IgD-negative memory B cell (primary cell): ENCODE measurements around the gene DAAM1. TPM values are rescaled to one million over a fixed set of nuclear protein-coding genes. Genes with fewer than 3 reads are reported as not detected.
A peak's percentile ranks its signal among the peaks of the same experiment; 100 is the strongest.

Experiments
- H3K27ac Mint-ChIP-seq, 3 donors: one replicate each; pipeline ENCODE4 v1.8.0; 2020 to 2022; ENCODE audit warnings: mild to moderate bottlenecking in 3 of 3, mixed read lengths in 3 of 3, moderate library complexity in 1 of 3
- H3K27me3 Mint-ChIP-seq: one replicate; pipeline ENCODE4 v1.8.0; 2021; ENCODE audit warnings: mixed read lengths
- H3K36me3 Mint-ChIP-seq: one replicate; pipeline ENCODE4 v1.8.0; 2020; ENCODE audit warnings: mild to moderate bottlenecking, mixed read lengths
- H3K4me1 Mint-ChIP-seq, 3 donors: one replicate each; pipeline ENCODE4 v1.8.0; 2020 to 2022; ENCODE audit warnings: mixed read lengths in 3 of 3, mild to moderate bottlenecking in 1 of 3
- H3K4me3 Mint-ChIP-seq, 4 donors: one replicate each; pipeline ENCODE4 v1.8.0; 2020 to 2022; ENCODE audit warnings: mild to moderate bottlenecking in 4 of 4, mixed read lengths in 4 of 4, moderate library complexity in 3 of 4
- H3K9me3 Mint-ChIP-seq, 3 donors: one replicate each; pipeline ENCODE4 v1.8.0; 2020 to 2021; ENCODE audit warnings: mixed read lengths in 3 of 3, mild to moderate bottlenecking in 1 of 3
- polyA plus RNA-seq: library from polyadenylated mRNA; unstranded; fragments of 300-500 nt; fragmentation: Illumina TruSeq; gene quantifications from one replicate; pipeline ENCODE4 v1.2.3, GENCODE V29; 2021

Gene DAAM1
- polyA plus RNA-seq, 1 donor from 2014 or later = 42.2 TPM

DNA sequence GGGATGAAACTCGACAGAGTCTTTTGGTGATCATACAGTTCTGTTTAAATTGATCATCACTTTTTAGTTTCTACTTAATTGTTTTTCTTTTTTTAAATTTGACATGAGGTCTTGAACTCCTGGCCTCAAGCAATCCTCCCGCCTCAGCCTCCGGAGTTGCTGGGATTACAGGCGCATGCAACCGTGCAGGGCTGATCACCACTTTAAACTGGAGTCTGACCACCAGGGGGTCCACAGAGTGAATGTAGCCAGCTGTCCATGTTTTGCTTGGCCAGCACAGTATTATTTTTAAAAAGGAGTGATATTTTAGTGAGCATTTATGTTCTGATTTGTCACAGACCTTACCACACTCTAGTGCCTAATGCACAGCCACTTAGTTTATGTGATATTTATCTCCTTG lies 10.7 kb downstream of the DAAM1 start:
- H3K9me3 Mint-ChIP-seq = no peaks in the 10 kb centered on the region
- peaks cover 7% of the 10 kb centered on the region for H3K36me3 Mint-ChIP-seq

DNA sequence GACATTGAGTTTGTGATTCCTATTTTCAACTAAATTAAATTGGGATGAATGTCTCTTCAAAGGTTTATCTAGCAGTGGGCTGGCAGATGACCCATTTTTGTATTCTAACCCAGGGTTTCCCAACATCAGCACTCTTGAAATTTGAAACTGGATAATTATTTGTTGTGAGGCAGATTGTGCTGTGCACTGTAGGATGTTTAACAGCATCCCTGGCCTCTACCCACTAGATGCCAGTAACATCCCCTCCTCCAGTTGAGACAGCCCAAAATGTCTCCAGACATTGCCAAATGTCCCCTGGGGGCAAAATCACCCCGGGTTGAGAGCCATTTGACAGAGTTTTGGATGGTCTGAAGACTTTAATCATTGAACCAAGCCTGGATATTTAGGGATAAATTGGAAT lies 11.1 kb downstream of the DAAM1 start:
- Mint-ChIP-seq H3K36me3 (peaks cover 7% of the 10 kb centered on the region), H3K9me3 (no peaks in the 10 kb centered on the region)

More for the DNA sequence above, 10.7 kb downstream of the DAAM1 start:
- H3K4me1 Mint-ChIP-seq = peaks cover 10 to 24% (median 17%) of the 10 kb centered on the region in 3 donors
- no peak overlapping the region for H3K27ac Mint-ChIP-seq
- no peak overlapping the region for H3K4me3 Mint-ChIP-seq
- no peaks in the 10 kb centered on the region for H3K27me3 Mint-ChIP-seq

DNA sequence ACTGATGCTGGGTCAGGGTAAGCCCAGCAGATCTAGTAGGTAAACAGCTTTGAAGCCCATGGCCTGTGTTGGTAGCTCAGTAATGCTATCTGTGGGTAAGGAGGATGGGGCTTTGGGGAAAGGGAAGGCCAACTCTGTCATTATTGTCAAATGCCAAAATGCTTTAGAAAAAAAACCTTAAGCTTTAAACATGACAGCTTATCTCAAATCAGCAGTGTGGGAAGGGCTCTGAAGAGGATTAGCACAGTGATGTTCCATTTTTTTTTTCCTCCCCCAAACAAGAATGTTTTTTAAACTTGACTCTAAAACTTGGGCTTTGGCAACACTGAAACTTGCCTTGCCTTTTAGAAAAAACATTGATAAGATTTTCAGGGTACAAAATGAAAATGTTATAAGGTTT lies 11.7 kb downstream of the DAAM1 start:
- H3K27ac Mint-ChIP-seq = peak overlapping the region in 1 of 3 donors; percentile 53
- no peak overlapping the region for H3K4me3 Mint-ChIP-seq
- peaks cover 16 to 21% (median 21%) of the 10 kb centered on the region in 3 donors for H3K4me1 Mint-ChIP-seq
- H3K36me3 Mint-ChIP-seq = peaks cover 7% of the 10 kb centered on the region
- H3K9me3 Mint-ChIP-seq = no peaks in the 10 kb centered on the region
- no peaks in the 10 kb centered on the region for H3K27me3 Mint-ChIP-seq

More for the DNA sequence above, 11.1 kb downstream of the DAAM1 start:
- Mint-ChIP-seq H3K4me3 (no peak overlapping the region), H3K27ac (peak overlapping the region in 1 of 3 donors; percentile 53), H3K4me1 (peaks cover 10 to 20% (median 20%) of the 10 kb centered on the region in 3 donors), H3K27me3 (no peaks in the 10 kb centered on the region)

DNA sequence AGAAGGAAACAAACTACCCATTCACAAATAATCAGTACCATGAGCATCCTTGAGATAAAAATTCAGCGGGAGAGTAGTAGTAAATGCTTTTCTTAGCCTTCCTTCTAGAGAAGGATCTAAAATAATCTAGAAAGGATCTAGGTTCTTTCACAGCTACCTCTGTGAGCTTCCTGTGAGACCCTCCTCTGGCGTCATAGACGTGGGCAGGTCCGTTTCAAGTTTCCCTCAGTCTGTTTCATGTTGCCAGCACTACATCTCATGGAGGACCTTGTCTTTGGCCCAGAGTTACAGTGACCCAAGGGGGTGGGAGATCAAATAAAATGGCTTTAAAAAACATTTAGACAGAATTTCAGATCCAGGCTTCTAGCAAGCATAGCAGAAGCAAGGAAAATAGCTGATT lies 13.6 kb downstream of the DAAM1 start:
- Mint-ChIP-seq H3K27me3 (no peaks in the 10 kb centered on the region), H3K4me3 (peak overlapping the region in 1 of 4 donors; percentile 24), H3K4me1 (peaks cover 19 to 21% (median 20%) of the 10 kb centered on the region in 3 donors)

DNA sequence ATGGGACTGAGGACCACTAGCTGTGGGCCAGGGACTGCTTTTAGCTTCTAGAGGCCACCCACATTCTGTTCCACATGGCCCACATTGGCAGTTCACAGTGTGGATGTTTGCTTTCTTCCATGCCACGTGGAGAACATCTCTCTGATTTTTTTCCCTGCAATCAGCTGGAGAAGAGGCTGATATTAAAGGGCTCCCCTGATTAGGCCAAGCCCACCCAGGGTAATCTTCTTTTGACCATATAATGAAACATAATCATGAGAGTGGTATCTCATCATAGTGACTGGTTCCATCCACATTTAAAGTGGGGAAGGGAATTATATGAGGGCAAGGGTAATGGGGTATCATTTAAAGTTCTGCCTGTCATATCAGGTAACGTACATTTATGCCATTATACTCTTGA lies 15.8 kb downstream of the DAAM1 start:
- H3K9me3 Mint-ChIP-seq = no peaks in the 10 kb centered on the region
- no peak overlapping the region for H3K4me3 Mint-ChIP-seq
- H3K27me3 Mint-ChIP-seq = no peaks in the 10 kb centered on the region
- peaks cover 20 to 32% (median 29%) of the 10 kb centered on the region in 3 donors for H3K4me1 Mint-ChIP-seq
- H3K27ac Mint-ChIP-seq = no peak overlapping the region
- peaks cover 9% of the 10 kb centered on the region for H3K36me3 Mint-ChIP-seq

More for the DNA sequence above, 13.6 kb downstream of the DAAM1 start:
- no peaks in the 10 kb centered on the region for H3K9me3 Mint-ChIP-seq
- H3K36me3 Mint-ChIP-seq = peaks cover 9% of the 10 kb centered on the region
- no peak overlapping the region for H3K27ac Mint-ChIP-seq

DNA sequence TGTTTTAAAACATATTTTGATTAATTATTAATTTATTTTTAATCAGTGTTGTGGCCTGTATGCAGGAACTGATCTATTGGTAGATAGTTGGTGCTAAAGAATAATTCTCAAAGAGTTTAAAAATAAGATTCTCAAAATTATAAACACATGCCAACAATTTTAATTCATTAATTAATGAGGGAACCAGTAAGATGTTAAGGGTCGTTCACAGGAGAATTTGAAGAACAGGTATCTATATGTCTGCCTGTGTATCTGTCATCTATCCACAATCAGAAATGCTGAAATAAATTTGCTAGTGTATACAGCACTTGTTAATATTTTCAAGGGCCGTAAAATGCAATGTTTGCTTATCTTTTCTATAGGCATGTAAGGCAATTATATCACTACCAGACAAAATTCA lies 18.4 kb downstream of the DAAM1 start:
- Mint-ChIP-seq H3K4me3 (no peak overlapping the region), H3K36me3 (peaks cover 3% of the 10 kb centered on the region), H3K27me3 (no peaks in the 10 kb centered on the region), H3K27ac (no peak overlapping the region), H3K9me3 (no peaks in the 10 kb centered on the region), H3K4me1 (peaks cover 26 to 40% (median 39%) of the 10 kb centered on the region in 3 donors)

DNA sequence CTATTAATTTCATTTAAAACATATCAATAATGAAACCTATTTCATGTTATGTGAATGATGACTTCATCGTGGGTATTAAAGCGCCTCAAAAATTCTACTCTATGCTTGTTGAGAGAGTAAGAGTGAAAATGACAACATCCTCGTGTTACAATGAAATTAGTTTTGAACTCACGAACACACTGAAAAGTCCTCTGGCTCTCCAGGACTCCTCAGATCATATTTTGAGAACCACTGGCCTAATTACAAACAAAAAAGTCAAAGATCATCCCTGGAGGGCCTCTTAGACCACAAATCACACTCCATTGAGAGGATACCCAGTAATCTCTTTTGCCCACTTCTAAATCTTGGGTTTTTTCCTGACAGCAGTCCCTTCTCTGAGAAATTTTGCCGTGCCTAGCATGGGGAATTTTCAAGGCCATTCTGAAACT lies 19.1 kb downstream of the DAAM1 start:
- Mint-ChIP-seq H3K4me3 (no peak overlapping the region), H3K27me3 (no peaks in the 10 kb centered on the region), H3K4me1 (peaks cover 25 to 38% (median 35%) of the 10 kb centered on the region in 3 donors), H3K9me3 (no peaks in the 10 kb centered on the region), H3K27ac (no peak overlapping the region), H3K36me3 (peaks cover 3% of the 10 kb centered on the region)

DNA sequence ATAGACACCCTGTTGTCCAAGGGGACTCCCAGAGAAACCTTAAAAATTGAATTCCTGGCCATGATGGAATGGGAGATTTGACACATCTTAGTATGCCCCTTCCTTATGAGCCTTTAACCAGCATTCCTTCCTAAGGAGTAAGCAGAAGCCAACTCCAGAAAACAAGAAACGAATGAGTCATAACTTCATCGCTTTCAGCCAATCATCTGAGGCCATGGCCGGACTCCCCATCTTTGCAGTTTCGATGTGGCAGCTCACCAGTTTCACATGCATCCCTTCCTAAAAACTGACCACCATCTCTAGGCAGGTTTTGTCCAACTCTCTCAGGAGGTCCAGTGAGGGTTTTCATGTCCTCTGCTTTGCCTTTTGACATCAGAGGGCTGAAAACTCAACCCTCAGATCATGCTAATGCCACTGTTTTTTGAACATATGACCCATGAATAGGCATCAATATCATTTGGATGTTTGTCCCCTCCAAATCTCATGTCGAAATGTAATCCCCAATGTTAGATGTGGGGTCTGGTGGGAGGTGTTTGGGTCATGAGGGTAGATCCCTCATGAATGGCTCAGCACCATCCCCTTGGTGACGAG lies 19.9 kb downstream of the DAAM1 start:
- Mint-ChIP-seq H3K27me3 (no peaks in the 10 kb centered on the region), H3K36me3 (peaks cover 3% of the 10 kb centered on the region), H3K9me3 (no peaks in the 10 kb centered on the region), H3K27ac (no peak overlapping the region), H3K4me3 (peak overlapping the region in 1 of 4 donors; percentile 65), H3K4me1 (peaks cover 27 to 38% (median 37%) of the 10 kb centered on the region in 3 donors)

DNA sequence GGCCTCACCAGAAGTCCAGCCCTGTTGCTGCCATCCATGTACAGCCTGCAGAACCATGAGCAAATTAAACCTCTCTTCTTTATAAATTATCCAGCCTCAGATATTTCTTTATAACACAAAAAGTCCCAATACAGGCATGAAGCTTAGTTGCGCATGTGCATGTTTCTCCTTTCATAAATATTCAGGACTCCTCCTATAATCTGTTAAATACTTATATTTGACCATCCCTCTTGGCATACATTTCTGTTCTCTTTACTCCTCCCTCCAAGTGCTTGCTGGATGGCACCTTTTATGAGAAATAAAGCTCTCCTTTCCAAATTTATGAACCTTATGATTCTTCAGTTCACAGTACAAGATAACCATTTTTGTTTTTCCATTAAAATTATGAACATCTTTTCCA lies 20.5 kb downstream of the DAAM1 start:
- H3K27me3 Mint-ChIP-seq = no peaks in the 10 kb centered on the region
- no peak overlapping the region for H3K4me3 Mint-ChIP-seq
- H3K4me1 Mint-ChIP-seq = peaks cover 26 to 42% (median 39%) of the 10 kb centered on the region in 3 donors
- peaks cover 3% of the 10 kb centered on the region for H3K36me3 Mint-ChIP-seq
- no peaks in the 10 kb centered on the region for H3K9me3 Mint-ChIP-seq
- no peak overlapping the region for H3K27ac Mint-ChIP-seq

DNA sequence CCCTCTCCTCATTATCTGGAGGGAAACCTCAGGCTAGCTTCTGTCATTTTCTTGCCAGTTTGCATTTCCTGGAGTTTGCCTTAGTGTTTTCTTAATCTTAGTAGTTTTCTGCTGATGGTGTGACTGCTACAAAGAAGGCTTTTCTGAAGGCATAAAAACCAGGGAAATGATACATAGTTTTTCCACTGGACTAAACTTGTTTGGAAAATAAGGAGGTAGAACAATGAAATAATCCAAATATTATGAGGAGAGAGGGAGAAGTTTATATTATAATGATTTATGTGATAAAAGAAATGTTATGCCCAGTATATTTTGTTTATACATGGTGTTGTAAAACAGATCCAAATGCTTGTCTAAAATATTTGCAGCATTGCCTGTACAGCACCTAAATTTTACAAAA lies 22.2 kb downstream of the DAAM1 start:
- Mint-ChIP-seq H3K4me3 (no peak overlapping the region), H3K9me3 (no peaks in the 10 kb centered on the region), H3K27ac (no peak overlapping the region), H3K27me3 (no peaks in the 10 kb centered on the region), H3K4me1 (peaks cover 39 to 50% (median 50%) of the 10 kb centered on the region in 3 donors), H3K36me3 (peaks cover 6% of the 10 kb centered on the region)

DNA sequence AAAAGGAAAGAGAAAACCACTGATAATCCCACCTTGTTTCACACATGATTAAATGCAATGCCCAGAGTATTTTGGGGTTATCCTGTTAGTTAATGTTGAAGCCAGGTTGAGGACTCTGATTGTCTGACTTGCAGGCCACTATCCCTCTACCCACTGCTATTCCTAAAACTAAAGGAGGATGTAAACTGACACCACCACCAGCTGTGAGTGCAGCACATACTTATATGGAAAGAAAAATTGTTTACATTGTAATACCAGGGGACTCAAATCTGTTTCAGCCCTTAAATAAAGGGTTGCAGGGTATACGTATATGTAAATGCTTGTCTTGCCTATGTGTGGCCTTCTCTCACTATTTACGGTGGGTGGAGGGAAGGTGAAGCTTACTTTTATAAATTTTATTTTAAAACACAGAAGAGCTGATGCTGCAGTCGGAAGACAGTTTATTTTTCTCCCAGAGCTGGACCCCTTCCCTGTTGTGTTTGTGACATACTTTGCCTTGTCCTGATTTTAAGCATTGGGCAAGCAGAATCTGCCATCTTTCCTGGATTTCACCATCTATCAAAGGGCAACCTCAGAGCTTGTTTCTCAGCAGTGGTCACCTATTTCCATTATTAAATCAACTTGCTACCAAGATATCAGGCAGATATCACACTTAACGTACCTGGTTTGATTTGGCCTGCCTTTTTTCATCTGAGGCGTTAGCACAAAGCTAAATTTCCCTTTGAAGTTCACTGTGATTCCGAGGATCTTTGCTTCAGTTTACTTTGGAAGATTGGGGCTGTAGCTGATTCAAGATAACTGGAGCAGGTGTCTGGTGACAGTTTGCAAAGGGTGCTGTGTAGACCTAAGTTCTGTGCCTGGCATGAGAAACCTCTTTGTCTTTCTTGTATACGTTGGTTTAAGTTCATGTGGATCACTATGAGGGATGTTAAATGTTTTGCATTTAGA lies 25.2 kb downstream of the DAAM1 start:
- peak overlapping the region in 1 of 3 donors; percentile 43 for H3K27ac Mint-ChIP-seq

DNA sequence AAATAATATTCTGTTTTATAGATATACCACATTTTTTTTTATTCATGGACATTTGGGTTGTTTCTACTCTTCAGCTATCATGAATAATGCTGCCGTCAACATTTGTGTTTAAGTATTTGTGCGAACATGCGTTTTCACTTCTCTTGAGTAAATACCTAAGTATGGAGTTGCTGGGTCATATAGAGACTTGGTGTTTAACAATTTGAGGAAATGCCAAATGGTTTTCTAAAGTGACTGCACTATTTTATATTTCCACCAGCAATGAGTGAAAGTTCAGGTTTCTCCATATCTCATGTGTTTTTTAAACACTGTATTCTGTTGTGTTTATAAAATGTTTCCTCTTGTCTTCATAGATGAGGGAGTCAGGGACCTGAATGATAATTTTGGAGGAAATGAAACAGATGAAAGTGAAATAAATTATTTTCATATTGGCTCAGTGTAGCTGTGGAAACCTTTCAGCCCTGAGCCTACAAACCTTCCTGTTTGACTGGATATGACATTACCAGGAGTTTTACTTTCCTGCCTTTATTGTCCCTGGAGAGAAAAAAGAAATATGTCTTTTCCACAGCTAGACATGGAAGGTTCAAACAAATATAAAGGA lies 26.3 kb downstream of the DAAM1 start:
- Mint-ChIP-seq H3K27me3 (no peaks in the 10 kb centered on the region), H3K36me3 (peaks cover 5% of the 10 kb centered on the region), H3K4me1 (peaks cover 39 to 64% (median 55%) of the 10 kb centered on the region in 3 donors), H3K27ac (peak overlapping the region in 1 of 3 donors; percentile 43), H3K4me3 (no peak overlapping the region), H3K9me3 (no peaks in the 10 kb centered on the region)

More for the DNA sequence above, 25.2 kb downstream of the DAAM1 start:
- no peaks in the 10 kb centered on the region for H3K9me3 Mint-ChIP-seq
- H3K4me3 Mint-ChIP-seq = peak overlapping the region in 2 of 4 donors; percentile 23 to 67
- peaks cover 39 to 53% (median 48%) of the 10 kb centered on the region in 3 donors for H3K4me1 Mint-ChIP-seq
- no peaks in the 10 kb centered on the region for H3K27me3 Mint-ChIP-seq
- H3K36me3 Mint-ChIP-seq = peaks cover 5% of the 10 kb centered on the region

DNA sequence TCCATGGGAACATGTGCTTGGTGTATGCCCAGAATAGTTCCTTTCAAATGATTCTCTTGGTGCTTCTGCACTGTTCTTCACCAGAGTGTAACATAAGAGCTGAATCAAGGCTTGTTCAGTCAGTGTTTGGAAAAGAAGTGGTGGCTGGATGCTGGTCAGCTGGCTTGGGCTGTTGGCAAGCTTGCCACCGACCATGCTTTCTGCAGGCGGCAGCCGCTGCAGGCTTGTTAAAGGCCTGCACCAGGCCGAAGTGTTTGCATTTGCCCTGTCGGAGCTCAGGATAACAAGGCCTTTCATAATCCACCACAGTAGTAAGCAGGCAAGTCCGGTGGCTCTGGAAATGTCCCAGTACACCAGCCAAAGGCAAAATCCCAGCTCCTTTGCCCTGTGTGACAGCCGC lies 26.9 kb downstream of the DAAM1 start:
- peaks cover 5% of the 10 kb centered on the region for H3K36me3 Mint-ChIP-seq
- H3K9me3 Mint-ChIP-seq = no peaks in the 10 kb centered on the region
- H3K4me3 Mint-ChIP-seq = peak overlapping the region in 1 of 4 donors; percentile 39
- no peaks in the 10 kb centered on the region for H3K27me3 Mint-ChIP-seq
- H3K4me1 Mint-ChIP-seq = peaks cover 37 to 68% (median 57%) of the 10 kb centered on the region in 3 donors
- no peak overlapping the region for H3K27ac Mint-ChIP-seq

DNA sequence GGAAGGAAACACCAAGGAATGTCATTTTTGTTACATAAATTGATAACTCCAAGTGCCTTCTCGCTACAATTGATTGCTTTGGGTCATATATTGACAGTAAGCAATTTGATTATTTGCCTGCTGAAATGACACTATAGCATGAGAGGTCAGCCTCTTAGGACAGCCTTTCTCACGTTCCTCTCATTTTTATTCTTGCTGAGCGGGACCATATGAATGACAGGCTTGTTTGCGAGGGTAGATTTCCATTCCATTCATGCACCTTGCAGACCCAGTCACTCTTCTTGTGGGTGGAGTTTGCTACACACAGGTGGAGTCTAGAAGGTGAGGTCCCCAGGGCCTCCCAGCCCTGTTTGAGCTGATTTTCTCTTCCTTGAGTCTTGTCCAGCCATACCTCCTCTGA lies 27.3 kb downstream of the DAAM1 start:
- Mint-ChIP-seq H3K4me1 (peaks cover 34 to 64% (median 54%) of the 10 kb centered on the region in 3 donors), H3K4me3 (peak overlapping the region in 1 of 4 donors; percentile 39), H3K27ac (no peak overlapping the region), H3K9me3 (no peaks in the 10 kb centered on the region), H3K36me3 (peaks cover 5% of the 10 kb centered on the region), H3K27me3 (no peaks in the 10 kb centered on the region)

DNA sequence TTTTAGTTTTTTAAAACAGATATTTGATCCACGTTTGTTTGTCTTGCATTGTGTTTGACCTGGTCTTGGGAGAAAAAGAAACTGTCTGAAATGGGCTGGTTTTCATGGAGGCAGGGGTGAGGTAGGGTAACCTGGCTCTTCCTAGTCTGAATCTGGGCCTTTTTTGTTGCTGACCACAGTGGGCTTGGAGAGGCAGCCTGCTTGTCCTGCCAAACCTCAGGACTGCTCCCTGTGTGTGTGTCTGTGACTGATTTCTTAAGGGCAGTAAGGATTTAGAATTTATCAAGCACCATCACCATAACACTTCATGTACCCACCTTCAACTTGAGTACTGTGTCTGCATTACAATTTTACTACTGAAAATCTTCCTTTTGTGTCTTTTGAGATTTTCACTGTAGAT lies 28.5 kb downstream of the DAAM1 start:
- Mint-ChIP-seq H3K27me3 (no peaks in the 10 kb centered on the region), H3K4me1 (peaks cover 27 to 55% (median 47%) of the 10 kb centered on the region in 3 donors), H3K4me3 (no peak overlapping the region), H3K9me3 (no peaks in the 10 kb centered on the region), H3K36me3 (peaks cover 5% of the 10 kb centered on the region), H3K27ac (no peak overlapping the region)
